Measurements from ENCODE around the gene LDAF1.
A peak's percentile ranks its signal among the peaks of the same experiment; 100 is the strongest.
"Not testable (repeated sequence)": the region's sequence is repeated elsewhere in the genome, so short reads cannot be mapped to it uniquely, and the experiment has no call there.

The LDAF1 gene

GRCh38 chr16:21152160-21153030, 6.1 kb upstream of the LDAF1 start:
- not testable (repeated sequence) for H3K4me1 Mint-ChIP-seq; DNase-seq (ENCODE audit: low spot score in 2 of 2); H3K36me3 Mint-ChIP-seq (ENCODE audit: insufficient read depth); ATAC-seq (replicated peaks; ENCODE audit: extremely low read depth, poor library complexity, severe bottlenecking); H3K9me3 Mint-ChIP-seq; H3K4me3 Mint-ChIP-seq; H3K27ac Mint-ChIP-seq (ENCODE audit: low read depth)
- H3K27me3 Mint-ChIP-seq: peaks cover 38% of the 10 kb centered on the region

GRCh38 chr16:21153124-21153729, 5.2 kb upstream of the LDAF1 start:
- H3K9me3 Mint-ChIP-seq; DNase-seq (ENCODE audit: low spot score in 2 of 2); H3K27ac Mint-ChIP-seq (ENCODE audit: low read depth); ATAC-seq (replicated peaks; ENCODE audit: extremely low read depth, poor library complexity, severe bottlenecking); H3K36me3 Mint-ChIP-seq (ENCODE audit: insufficient read depth); H3K4me3 Mint-ChIP-seq; H3K4me1 Mint-ChIP-seq: not testable (repeated sequence)
- peaks cover 30% of the 10 kb centered on the region for H3K27me3 Mint-ChIP-seq

- not testable (repeated sequence) for H3K36me3 Mint-ChIP-seq (ENCODE audit: insufficient read depth); H3K9me3 Mint-ChIP-seq; ATAC-seq (replicated peaks; ENCODE audit: extremely low read depth, poor library complexity, severe bottlenecking); H3K27me3 Mint-ChIP-seq; DNase-seq (ENCODE audit: low spot score in 2 of 2); H3K27ac Mint-ChIP-seq (ENCODE audit: low read depth); H3K4me3 Mint-ChIP-seq
- H3K4me1 Mint-ChIP-seq: peaks cover 24% of the 10 kb centered on the region
These were observed 2.5 kb upstream of the LDAF1 start for GRCh38 chr16:21156011-21156410.

- Mint-ChIP-seq H3K36me3 (ENCODE audit: insufficient read depth) (peaks cover 9% of the 10 kb centered on the region), H3K27ac (ENCODE audit: low read depth) (no peak overlapping the region), H3K4me1 (peaks cover 29% of the 10 kb centered on the region), H3K9me3 (no peaks in the 10 kb centered on the region), H3K4me3 (peak overlapping the region; percentile 90), H3K27me3 (no peaks in the 10 kb centered on the region)
- DNase-seq (ENCODE audit: low spot score in 2 of 2): no peak
- no peak for ATAC-seq (replicated peaks; ENCODE audit: extremely low read depth, poor library complexity, severe bottlenecking)
These were observed 1.6 kb upstream of the LDAF1 start for GRCh38 chr16:21156767-21157467.

GRCh38 chr16:21157632-21158031, 842 bp upstream of the LDAF1 start:
- Mint-ChIP-seq H3K4me3 (peak overlapping the region; percentile 90), H3K27ac (ENCODE audit: low read depth) (no peak overlapping the region), H3K9me3 (no peaks in the 10 kb centered on the region), H3K4me1 (peaks cover 29% of the 10 kb centered on the region), H3K27me3 (no peaks in the 10 kb centered on the region), H3K36me3 (ENCODE audit: insufficient read depth) (peaks cover 9% of the 10 kb centered on the region)
- DNase-seq (ENCODE audit: low spot score in 2 of 2) (no peak), ATAC-seq (replicated peaks; ENCODE audit: extremely low read depth, poor library complexity, severe bottlenecking) (no peak)

- Mint-ChIP-seq H3K9me3 (no peaks in the 10 kb centered on the region), H3K36me3 (ENCODE audit: insufficient read depth) (peaks cover 13% of the 10 kb centered on the region), H3K4me3 (peak overlapping the region; percentile 90), H3K4me1 (peaks cover 29% of the 10 kb centered on the region), H3K27me3 (no peaks in the 10 kb centered on the region), H3K27ac (ENCODE audit: low read depth) (peak overlapping the region; percentile 77)
- ATAC-seq (replicated peaks; ENCODE audit: extremely low read depth, poor library complexity, severe bottlenecking) (no peak), DNase-seq (ENCODE audit: low spot score in 2 of 2) (no peak)
These were observed 942 bp downstream of the LDAF1 start for GRCh38 chr16:21159281-21159951.

- peaks cover 14% of the 10 kb centered on the region for H3K36me3 Mint-ChIP-seq (ENCODE audit: insufficient read depth)
- no peak overlapping the region for H3K27ac Mint-ChIP-seq (ENCODE audit: low read depth)
- peaks cover 29% of the 10 kb centered on the region for H3K4me1 Mint-ChIP-seq
- no peaks in the 10 kb centered on the region for H3K27me3 Mint-ChIP-seq
- H3K9me3 Mint-ChIP-seq: no peaks in the 10 kb centered on the region
- DNase-seq (ENCODE audit: low spot score in 2 of 2): no peak
- no peak overlapping the region for H3K4me3 Mint-ChIP-seq
- ATAC-seq (replicated peaks; ENCODE audit: extremely low read depth, poor library complexity, severe bottlenecking): no peak
These were observed 1.8 kb downstream of the LDAF1 start for GRCh38 chr16:21160276-21160675.

- Mint-ChIP-seq H3K27me3 (no peaks in the 10 kb centered on the region), H3K4me3 (no peak overlapping the region), H3K4me1 (peaks cover 29% of the 10 kb centered on the region), H3K27ac (ENCODE audit: low read depth) (no peak overlapping the region), H3K36me3 (ENCODE audit: insufficient read depth) (peaks cover 18% of the 10 kb centered on the region), H3K9me3 (no peaks in the 10 kb centered on the region)
- ATAC-seq (replicated peaks; ENCODE audit: extremely low read depth, poor library complexity, severe bottlenecking): no peak
- DNase-seq (ENCODE audit: low spot score in 2 of 2): no peak
These were observed 2.7 kb downstream of the LDAF1 start for GRCh38 chr16:21161211-21161610.

- no peaks in the 10 kb centered on the region for H3K9me3 Mint-ChIP-seq
These were observed 4.2 kb downstream of the LDAF1 start for GRCh38 chr16:21162661-21163151.

GRCh38 chr16:21163576-21163975, 5.1 kb downstream of the LDAF1 start:
- Mint-ChIP-seq H3K36me3 (ENCODE audit: insufficient read depth) (peaks cover 17% of the 10 kb centered on the region), H3K4me3 (no peak overlapping the region), H3K9me3 (no peaks in the 10 kb centered on the region), H3K4me1 (peaks cover 24% of the 10 kb centered on the region), H3K27ac (ENCODE audit: low read depth) (no peak overlapping the region), H3K27me3 (no peaks in the 10 kb centered on the region)
- DNase-seq (ENCODE audit: low spot score in 2 of 2) (no peak), ATAC-seq (replicated peaks; ENCODE audit: extremely low read depth, poor library complexity, severe bottlenecking) (no peak)

More at GRCh38 chr16:21162661-21163151, 4.2 kb downstream of the LDAF1 start:
- no peak overlapping the region for H3K4me3 Mint-ChIP-seq
- no peak overlapping the region for H3K27ac Mint-ChIP-seq (ENCODE audit: low read depth)
- no peak for DNase-seq (ENCODE audit: low spot score in 2 of 2)
- ATAC-seq (replicated peaks; ENCODE audit: extremely low read depth, poor library complexity, severe bottlenecking): no peak
- H3K36me3 Mint-ChIP-seq (ENCODE audit: insufficient read depth): peaks cover 19% of the 10 kb centered on the region
- no peaks in the 10 kb centered on the region for H3K27me3 Mint-ChIP-seq
- peaks cover 29% of the 10 kb centered on the region for H3K4me1 Mint-ChIP-seq

- Mint-ChIP-seq H3K27ac (ENCODE audit: low read depth) (no peak overlapping the region), H3K4me3 (no peak overlapping the region), H3K36me3 (ENCODE audit: insufficient read depth) (peaks cover 16% of the 10 kb centered on the region), H3K27me3 (no peaks in the 10 kb centered on the region), H3K4me1 (peaks cover 15% of the 10 kb centered on the region), H3K9me3 (no peaks in the 10 kb centered on the region)
- no peak for DNase-seq (ENCODE audit: low spot score in 2 of 2)
- no peak for ATAC-seq (replicated peaks; ENCODE audit: extremely low read depth, poor library complexity, severe bottlenecking)
These were observed 6.2 kb downstream of the LDAF1 start for GRCh38 chr16:21164521-21165168.

GRCh38 chr16:21166561-21166961, 8.1 kb downstream of the LDAF1 start:
- peaks cover 16% of the 10 kb centered on the region for H3K36me3 Mint-ChIP-seq (ENCODE audit: insufficient read depth)
- no peak overlapping the region for H3K27ac Mint-ChIP-seq (ENCODE audit: low read depth)
- no peak for DNase-seq (ENCODE audit: low spot score in 2 of 2)

More at GRCh38 chr16:21166561-21166961, 8.1 kb downstream of the LDAF1 start:
- H3K4me1 Mint-ChIP-seq: no peaks in the 10 kb centered on the region
- ATAC-seq (replicated peaks; ENCODE audit: extremely low read depth, poor library complexity, severe bottlenecking): no peak
- no peaks in the 10 kb centered on the region for H3K27me3 Mint-ChIP-seq
- H3K9me3 Mint-ChIP-seq: no peaks in the 10 kb centered on the region
- H3K4me3 Mint-ChIP-seq: no peak overlapping the region
